RWPE2 (cell line): ENCODE results near the gene DUOXA1.

ENCODE experiments used
- ATAC-seq: fragments of 200-7000 bp; cut with Tn5 transposase; 3 replicates; pipeline ENCODE4 v1.9.1; 2021; ENCODE audit warnings: low read depth
- DNase-seq: peaks from one replicate; pipeline ENCODE4 v3.0.0-alpha.2; 2020; ENCODE audit warnings: low spot score
- H3K27ac ChIP-seq: fragments of 450-650 bp; 2 replicates; pipeline ENCODE4 v1.5.1; 2017; ENCODE audit warnings: mild to moderate bottlenecking; ENCODE audit not compliant: poor library complexity, severe bottlenecking
- H3K27me3 ChIP-seq: fragments of 250-450 bp; sonication (Bioruptor Pico); 2 replicates; pipeline ENCODE4 v1.5.1; 2021; ENCODE audit warnings: mild to moderate bottlenecking, moderate library complexity; ENCODE audit not compliant: insufficient read depth, poor library complexity, severe bottlenecking
- H3K36me3 ChIP-seq: fragments of 250-450 bp; sonication (Bioruptor Pico); 2 replicates; pipeline ENCODE4 v1.5.1; 2020; ENCODE audit warnings: low read depth, mild to moderate bottlenecking, moderate library complexity
- H3K4me1 ChIP-seq: fragments of 250-450 bp; sonication (Bioruptor Pico); 2 replicates; pipeline ENCODE4 v1.5.1; 2021; ENCODE audit warnings: mild to moderate bottlenecking, moderate library complexity; ENCODE audit not compliant: insufficient read depth, poor library complexity, severe bottlenecking
- H3K4me3 ChIP-seq: fragments of 250-450 bp; sonication (Bioruptor Pico); 2 replicates; pipeline ENCODE4 v1.5.1; 2021; ENCODE audit warnings: mild to moderate bottlenecking, moderate library complexity; ENCODE audit not compliant: severe bottlenecking
- H3K9me3 ChIP-seq: fragments of 250-450 bp; sonication (Bioruptor Pico); 2 replicates; pipeline ENCODE4 v1.5.1; 2021; ENCODE audit warnings: mild to moderate bottlenecking, moderate library complexity; ENCODE audit not compliant: severe bottlenecking
- CTCF ChIP-seq: fragments of 450-650 bp; IDR thresholded peaks from one replicate; pipeline ENCODE4 v1.5.1; 2017; ENCODE audit warnings: mild to moderate bottlenecking, moderate library complexity; ENCODE audit not compliant: poor library complexity, severe bottlenecking

The DUOXA1 gene

GRCh38 chr15:45134046-45134445 is 4.4 kb upstream of the DUOXA1 start:
- DNase-seq, result no peak
- ATAC-seq, result no peak
- H3K4me1 ChIP-seq, result no peaks in the 10 kb centered on the region
- peaks cover 17% of the 10 kb centered on the region for H3K36me3 ChIP-seq
- no peak overlapping the region for H3K27ac ChIP-seq
- no peak for TF ChIP-seq CTCF
- no peaks in the 10 kb centered on the region for H3K9me3 ChIP-seq
- no peak overlapping the region for H3K4me3 ChIP-seq
- no peaks in the 10 kb centered on the region for H3K27me3 ChIP-seq

- ATAC-seq, result no peak
- Histone ChIP-seq H3K27ac (no peak overlapping the region), H3K27me3 (no peaks in the 10 kb centered on the region), H3K4me3 (no peak overlapping the region), H3K9me3 (no peaks in the 10 kb centered on the region), H3K36me3 (peaks cover 17% of the 10 kb centered on the region), H3K4me1 (no peaks in the 10 kb centered on the region)
- no peak for DNase-seq
- no peak for TF ChIP-seq CTCF
These were observed 3.9 kb upstream of the DUOXA1 start for GRCh38 chr15:45133561-45133920.

GRCh38 chr15:45132844-45133560 is 3.3 kb upstream of the DUOXA1 start:
- Histone ChIP-seq H3K9me3 (no peaks in the 10 kb centered on the region), H3K27ac (no peak overlapping the region), H3K27me3 (no peaks in the 10 kb centered on the region), H3K4me3 (no peak overlapping the region), H3K4me1 (no peaks in the 10 kb centered on the region), H3K36me3 (peaks cover 13% of the 10 kb centered on the region)
- ATAC-seq (no peak), DNase-seq (no peak)
- no peak for TF ChIP-seq CTCF

- Histone ChIP-seq H3K9me3 (no peaks in the 10 kb centered on the region), H3K4me1 (no peaks in the 10 kb centered on the region), H3K27ac (no peak overlapping the region), H3K4me3 (no peak overlapping the region), H3K36me3 (peaks cover 3% of the 10 kb centered on the region; the same call in 1 of the 2 replicates), H3K27me3 (no peaks in the 10 kb centered on the region)
- DNase-seq, result no peak
- ATAC-seq, result no peak
- no peak for TF ChIP-seq CTCF
These were observed 1.8 kb upstream of the DUOXA1 start for GRCh38 chr15:45131510-45131909.

GRCh38 chr15:45130291-45131000 is 767 bp upstream of the DUOXA1 start:
- Histone ChIP-seq H3K27ac (no peak overlapping the region), H3K4me1 (no peaks in the 10 kb centered on the region), H3K27me3 (no peaks in the 10 kb centered on the region)

More at GRCh38 chr15:45130291-45131000, 767 bp upstream of the DUOXA1 start:
- DNase-seq, result no peak
- Histone ChIP-seq H3K4me3 (peak overlapping the region; percentile 36), H3K9me3 (no peaks in the 10 kb centered on the region), H3K36me3 (no peaks in the 10 kb centered on the region)
- TF ChIP-seq CTCF, result no peak
- peak; percentile 1; the same call in 2 of the 3 replicates for ATAC-seq
